Testis (tissue), 2 donors: Measurements from ENCODE around the gene FOSB.

Source experiments
- POLR2A ChIP-seq: fragments of 450-650 bp; IDR thresholded peaks from one replicate; pipeline ENCODE4 v1.6.1; 2017; ENCODE audit warnings: antibody characterized with exemption, mild to moderate bottlenecking, moderate library complexity
- TF ChIP-seq, protein P1 (sequence below), 3 experiments: fragments of 450-650 bp in 2 of 3; fragments of 200-600 bp in 1 of 3; sonication (generic) in 1 of 3; IDR thresholded peaks; one replicate each; pipeline ENCODE4 v1.5.1; 2016 to 2019; ENCODE audit warnings: antibody characterized with exemption in 3 of 3, mild to moderate bottlenecking in 2 of 3, moderate library complexity in 1 of 3

GRCh38 chr19:45444318-45445041 lies 23.3 kb upstream of the FOSB start:
- TF ChIP-seq, protein P1, sequence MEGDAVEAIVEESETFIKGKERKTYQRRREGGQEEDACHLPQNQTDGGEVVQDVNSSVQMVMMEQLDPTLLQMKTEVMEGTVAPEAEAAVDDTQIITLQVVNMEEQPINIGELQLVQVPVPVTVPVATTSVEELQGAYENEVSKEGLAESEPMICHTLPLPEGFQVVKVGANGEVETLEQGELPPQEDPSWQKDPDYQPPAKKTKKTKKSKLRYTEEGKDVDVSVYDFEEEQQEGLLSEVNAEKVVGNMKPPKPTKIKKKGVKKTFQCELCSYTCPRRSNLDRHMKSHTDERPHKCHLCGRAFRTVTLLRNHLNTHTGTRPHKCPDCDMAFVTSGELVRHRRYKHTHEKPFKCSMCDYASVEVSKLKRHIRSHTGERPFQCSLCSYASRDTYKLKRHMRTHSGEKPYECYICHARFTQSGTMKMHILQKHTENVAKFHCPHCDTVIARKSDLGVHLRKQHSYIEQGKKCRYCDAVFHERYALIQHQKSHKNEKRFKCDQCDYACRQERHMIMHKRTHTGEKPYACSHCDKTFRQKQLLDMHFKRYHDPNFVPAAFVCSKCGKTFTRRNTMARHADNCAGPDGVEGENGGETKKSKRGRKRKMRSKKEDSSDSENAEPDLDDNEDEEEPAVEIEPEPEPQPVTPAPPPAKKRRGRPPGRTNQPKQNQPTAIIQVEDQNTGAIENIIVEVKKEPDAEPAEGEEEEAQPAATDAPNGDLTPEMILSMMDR (IDR thresholded peaks at IDR 0.05), result no peak
- TF ChIP-seq POLR2A, result no peak
